H9 (cell line): ENCODE measurements around the gene RFTN2. TPM values are rescaled to one million over a fixed set of nuclear protein-coding genes. Genes with fewer than 3 reads are reported as not detected.
"Not testable (repeated sequence)": the region's sequence is repeated elsewhere in the genome, so short reads cannot be mapped to it uniquely, and the experiment has no call there.

ENCODE experiments used
- DNase-seq: peaks from one replicate; pipeline ENCODE4 v3.0.0-alpha.2; 2017
- H2AFZ ChIP-seq: one replicate; pipeline ENCODE4 v1.6.1; 2013; ENCODE audit warnings: mild to moderate bottlenecking, low read length, control low read depth, moderate library complexity
- H2AK5ac ChIP-seq: 2 replicates; pipeline ENCODE4 v1.6.1; 2013; ENCODE audit warnings: low read length, control low read depth, mixed read lengths; ENCODE audit not compliant: insufficient read length
- H2BK120ac ChIP-seq: one replicate; pipeline ENCODE4 v1.6.1; 2013; ENCODE audit warnings: low read depth, mild to moderate bottlenecking, low read length, control low read depth, inconsistent platforms; ENCODE audit not compliant: poor library complexity, severe bottlenecking
- H2BK12ac ChIP-seq: 2 replicates; pipeline ENCODE4 v1.6.1; 2013; ENCODE audit warnings: low read length, control low read depth, mixed read lengths, low read depth; ENCODE audit not compliant: insufficient read length
- H2BK15ac ChIP-seq: 2 replicates; pipeline ENCODE4 v1.6.1; 2013; ENCODE audit warnings: low read depth, low read length, control low read depth
- H2BK20ac ChIP-seq: one replicate; pipeline ENCODE4 v1.6.1; 2013; ENCODE audit warnings: low read depth, mild to moderate bottlenecking, low read length, control low read depth, inconsistent platforms; ENCODE audit not compliant: poor library complexity, severe bottlenecking
- H2BK5ac ChIP-seq: 2 replicates; pipeline ENCODE4 v1.6.1; 2013; ENCODE audit warnings: low read length, control low read depth, mixed read lengths; ENCODE audit not compliant: insufficient read length
- H3K14ac ChIP-seq: 2 replicates; pipeline ENCODE4 v1.6.1; 2013; ENCODE audit warnings: low read length, control low read depth; ENCODE audit not compliant: insufficient read depth
- H3K18ac ChIP-seq: 2 replicates; pipeline ENCODE4 v1.6.1; 2013; ENCODE audit warnings: low read depth, mild to moderate bottlenecking, mixed read lengths, low read length, control low read depth; ENCODE audit not compliant: insufficient read length
- H3K23ac ChIP-seq: 2 replicates; pipeline ENCODE4 v1.6.1; 2013; ENCODE audit warnings: low read length, control low read depth, mixed read lengths, low read depth; ENCODE audit not compliant: insufficient read length
- H3K23me2 ChIP-seq: 2 replicates; pipeline ENCODE4 v1.6.1; 2013; ENCODE audit warnings: low read depth, mild to moderate bottlenecking, mixed read lengths, low read length, control low read depth; ENCODE audit not compliant: insufficient read length, poor library complexity, severe bottlenecking
- H3K27ac ChIP-seq: 2 replicates; pipeline ENCODE4 v1.5.1; 2013; ENCODE audit warnings: low read length, control low read depth, mixed read lengths, low read depth; ENCODE audit not compliant: insufficient read length
- H3K27me3 ChIP-seq: 2 replicates; pipeline ENCODE4 v1.6.1; 2013; ENCODE audit warnings: low read length, control low read depth, inconsistent platforms; ENCODE audit not compliant: insufficient read depth
- H3K4ac ChIP-seq: 2 replicates; pipeline ENCODE4 v1.6.1; 2013; ENCODE audit warnings: low read depth, mild to moderate bottlenecking, control low read depth, inconsistent platforms, low read length, moderate library complexity
- H3K4me1 ChIP-seq: 2 replicates; pipeline ENCODE4 v1.6.1; 2013; ENCODE audit warnings: low read length, control low read depth, inconsistent platforms; ENCODE audit not compliant: insufficient read depth
- H3K4me2 ChIP-seq: 2 replicates; pipeline ENCODE4 v1.6.1; 2013; ENCODE audit warnings: low read length, control low read depth, mixed read lengths; ENCODE audit not compliant: insufficient read length, insufficient read depth
- H3K56ac ChIP-seq: 2 replicates; pipeline ENCODE4 v1.6.1; 2013; ENCODE audit warnings: low read depth, mild to moderate bottlenecking, mixed read lengths, low read length, control low read depth; ENCODE audit not compliant: insufficient read length
- H3K79me1 ChIP-seq: 2 replicates; pipeline ENCODE4 v1.6.1; 2013; ENCODE audit warnings: low read depth, mild to moderate bottlenecking, moderate library complexity, low read length, control low read depth, inconsistent platforms; ENCODE audit not compliant: insufficient read depth, poor library complexity, severe bottlenecking
- H3K79me2 ChIP-seq: 2 replicates; pipeline ENCODE4 v1.6.1; 2013; ENCODE audit warnings: low read length, control low read depth, inconsistent platforms; ENCODE audit not compliant: insufficient read depth
- H3K9ac ChIP-seq: 2 replicates; pipeline ENCODE4 v1.6.1; 2013; ENCODE audit warnings: low read length, control low read depth, mixed read lengths; ENCODE audit not compliant: insufficient read length; ENCODE audit errors: extremely low read depth
- H3K9me3 ChIP-seq: one replicate; pipeline ENCODE4 v1.6.1; 2013; ENCODE audit warnings: low read depth, low read length, inconsistent platforms; ENCODE audit not compliant: control insufficient read depth
- H3T11ph ChIP-seq: one replicate; pipeline ENCODE4 v1.6.1; 2013; ENCODE audit warnings: mild to moderate bottlenecking, low read length, control low read depth, inconsistent platforms
- H4K20me1 ChIP-seq: one replicate; pipeline ENCODE4 v1.6.1; 2013; ENCODE audit not compliant: control insufficient read depth, insufficient read length, insufficient read depth
- H4K5ac ChIP-seq: 2 replicates; pipeline ENCODE4 v1.6.1; 2013; ENCODE audit warnings: low read depth, mild to moderate bottlenecking, mixed read lengths, low read length, control low read depth; ENCODE audit not compliant: insufficient read length
- H4K8ac ChIP-seq: replicated peaks from 2 replicates; pipeline ENCODE4 v1.6.1; 2013; ENCODE audit warnings: low read length, control low read depth, mixed read lengths, low read depth; ENCODE audit not compliant: insufficient read length
- H4K91ac ChIP-seq: 2 replicates; pipeline ENCODE4 v1.6.1; 2013; ENCODE audit warnings: low read depth, mild to moderate bottlenecking, moderate library complexity, mixed read lengths, low read length, control low read depth; ENCODE audit not compliant: insufficient read length
- H3K27ac Mint-ChIP-seq, 3 experiments: 2 replicates in 2 of 3; 3 replicates in 1 of 3; pipeline ENCODE4 v1.8.0; 2020 to 2021; ENCODE audit warnings: mixed read lengths in 3 of 3, mild to moderate bottlenecking in 1 of 3, moderate library complexity in 1 of 3
- H3K27me3 Mint-ChIP-seq: 2 replicates; pipeline ENCODE4 v1.8.0; 2021; ENCODE audit warnings: low read depth, mild to moderate bottlenecking, moderate library complexity, mixed read lengths
- H3K36me3 Mint-ChIP-seq, 3 experiments: 2 replicates in 2 of 3; 3 replicates in 1 of 3; pipeline ENCODE4 v1.8.0; 2020 to 2021; ENCODE audit warnings: low read depth in 3 of 3, mixed read lengths in 3 of 3; ENCODE audit not compliant: insufficient read depth in 1 of 3
- H3K4me1 Mint-ChIP-seq, 2 experiments: 2 replicates each; pipeline ENCODE4 v1.8.0; 2020; ENCODE audit warnings: mixed read lengths in 2 of 2
- H3K4me3 Mint-ChIP-seq, 2 experiments: 2 replicates in 1 of 2; 3 replicates in 1 of 2; pipeline ENCODE4 v1.8.0; 2020 to 2021; ENCODE audit warnings: mild to moderate bottlenecking in 2 of 2, mixed read lengths in 2 of 2, moderate library complexity in 1 of 2
- H3K9me3 Mint-ChIP-seq, 2 experiments: 2 replicates in 1 of 2; 3 replicates in 1 of 2; pipeline ENCODE4 v1.8.0; 2020; ENCODE audit warnings: mild to moderate bottlenecking in 2 of 2, mixed read lengths in 2 of 2, moderate library complexity in 1 of 2
- WGBS: extraction: QIAGEN DNeasy Blood & Tissue Kit; methylation state at CpG from one replicate; pipeline ENCODE4 v1.1.7; 2013; ENCODE audit warnings: missing lambda C conversion rate, low lambda C conversion rate, mixed read lengths; ENCODE audit not compliant: insufficient read length; ENCODE audit errors: extremely low coverage; 5-methylcytosine and 5-hydroxymethylcytosine counted together
- total RNA-seq: library from RNA; stranded (reverse); gene quantifications from 2 replicates; pipeline ENCODE4 v1.2.1, GENCODE V29; 2021
- TF ChIP-seq, protein P1 (sequence below): fragments of 200-600 bp; sonication (generic); conservative IDR thresholded peaks from 3 replicates; pipeline ENCODE4 v1.8.0; 2021; ENCODE audit warnings: antibody characterized with exemption, mild to moderate bottlenecking

The RFTN2 gene
- total RNA-seq, 1 experiment from 2014 or later: 0.28 TPM

DNA sequence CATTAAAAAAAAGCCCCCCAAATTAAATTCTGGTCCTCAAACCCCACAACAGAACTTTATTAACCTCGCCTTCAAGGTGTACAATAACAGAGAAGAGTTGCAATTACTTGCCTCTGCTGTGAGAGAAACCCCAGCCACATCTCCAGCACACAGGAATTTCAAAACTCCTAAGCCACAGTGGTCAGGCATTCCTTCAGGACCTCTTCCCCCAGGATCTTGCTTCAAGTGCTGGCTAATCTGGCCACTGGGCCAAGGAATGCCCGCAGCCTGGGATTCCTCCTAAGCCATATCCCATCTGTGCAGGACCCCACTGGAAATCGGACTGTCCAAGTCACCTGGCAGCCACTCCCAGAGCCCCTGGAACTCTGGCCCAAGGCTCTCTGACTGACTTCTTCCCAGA, 95.2 kb downstream of the RFTN2 start:
- not testable (repeated sequence) for H4K8ac ChIP-seq, H3K27ac ChIP-seq, H3K4ac ChIP-seq, H3K79me1 ChIP-seq, H3K36me3 Mint-ChIP-seq, H3K27me3 ChIP-seq, H2BK20ac ChIP-seq, H2BK120ac ChIP-seq, H2AK5ac ChIP-seq, H3K23me2 ChIP-seq, H3K9ac ChIP-seq, H4K5ac ChIP-seq, H3K27me3 Mint-ChIP-seq, H3K56ac ChIP-seq, H2BK5ac ChIP-seq, DNase-seq, H3K79me2 ChIP-seq, H4K91ac ChIP-seq, H4K20me1 ChIP-seq, H3K18ac ChIP-seq, H2BK12ac ChIP-seq, H2BK15ac ChIP-seq, H3K23ac ChIP-seq, H3K27ac Mint-ChIP-seq, H2AFZ ChIP-seq, H3T11ph ChIP-seq, H3K4me3 Mint-ChIP-seq, H3K14ac ChIP-seq, H3K9me3 ChIP-seq
- Histone ChIP-seq H3K4me1 (peaks cover 15% of the 10 kb centered on the region; the same call in 1 of the 2 replicates), H3K4me2 (peak overlapping the region; percentile 33)
- no CpG with 5 or more reads among the region's 3 CpGs for WGBS
- TF ChIP-seq, protein P1, sequence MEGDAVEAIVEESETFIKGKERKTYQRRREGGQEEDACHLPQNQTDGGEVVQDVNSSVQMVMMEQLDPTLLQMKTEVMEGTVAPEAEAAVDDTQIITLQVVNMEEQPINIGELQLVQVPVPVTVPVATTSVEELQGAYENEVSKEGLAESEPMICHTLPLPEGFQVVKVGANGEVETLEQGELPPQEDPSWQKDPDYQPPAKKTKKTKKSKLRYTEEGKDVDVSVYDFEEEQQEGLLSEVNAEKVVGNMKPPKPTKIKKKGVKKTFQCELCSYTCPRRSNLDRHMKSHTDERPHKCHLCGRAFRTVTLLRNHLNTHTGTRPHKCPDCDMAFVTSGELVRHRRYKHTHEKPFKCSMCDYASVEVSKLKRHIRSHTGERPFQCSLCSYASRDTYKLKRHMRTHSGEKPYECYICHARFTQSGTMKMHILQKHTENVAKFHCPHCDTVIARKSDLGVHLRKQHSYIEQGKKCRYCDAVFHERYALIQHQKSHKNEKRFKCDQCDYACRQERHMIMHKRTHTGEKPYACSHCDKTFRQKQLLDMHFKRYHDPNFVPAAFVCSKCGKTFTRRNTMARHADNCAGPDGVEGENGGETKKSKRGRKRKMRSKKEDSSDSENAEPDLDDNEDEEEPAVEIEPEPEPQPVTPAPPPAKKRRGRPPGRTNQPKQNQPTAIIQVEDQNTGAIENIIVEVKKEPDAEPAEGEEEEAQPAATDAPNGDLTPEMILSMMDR: 0 out of 3 replicates have a peak, but pooled peaks have one; percentile 9
- Mint-ChIP-seq H3K4me1 (peaks cover 13 to 18% of the 10 kb centered on the region in 2 experiments), H3K9me3 (peaks cover 3 to 10% of the 10 kb centered on the region in 2 experiments)

DNA sequence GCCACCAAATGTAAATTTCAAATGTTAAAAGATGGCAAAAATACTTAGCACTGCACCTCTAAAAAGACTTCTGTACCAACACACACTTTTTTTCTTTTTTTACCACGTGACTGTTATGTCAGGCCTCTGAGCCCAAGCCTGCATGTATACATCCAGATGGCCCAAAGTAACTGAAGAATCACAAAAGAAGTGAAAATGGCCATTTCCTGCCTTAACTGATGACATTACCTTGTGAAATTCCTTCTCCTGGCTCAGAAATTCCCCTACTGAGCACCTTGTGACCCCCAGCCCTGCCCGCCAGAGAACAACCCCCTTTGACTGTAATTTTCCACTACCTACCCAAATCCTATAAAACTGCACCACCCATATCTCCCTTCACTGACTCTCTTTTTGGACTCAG, 97.1 kb downstream of the RFTN2 start:
- not testable (repeated sequence) for H3K18ac ChIP-seq, H3K4me3 Mint-ChIP-seq, H3K23me2 ChIP-seq, H2BK5ac ChIP-seq, H3K27ac Mint-ChIP-seq, H3K9ac ChIP-seq, H2BK15ac ChIP-seq, H3K27me3 Mint-ChIP-seq, H3K27me3 ChIP-seq, H3K4ac ChIP-seq, H3T11ph ChIP-seq, H4K91ac ChIP-seq, H2AK5ac ChIP-seq, H3K14ac ChIP-seq, H4K20me1 ChIP-seq, H2BK120ac ChIP-seq, H2AFZ ChIP-seq, H3K23ac ChIP-seq, H3K56ac ChIP-seq, H2BK20ac ChIP-seq, H4K5ac ChIP-seq, H4K8ac ChIP-seq, H3K79me1 ChIP-seq, H3K79me2 ChIP-seq, H2BK12ac ChIP-seq
- peaks cover 15% of the 10 kb centered on the region; the same call in 1 of the 2 replicates for H3K4me1 ChIP-seq
- peaks cover 14% of the 10 kb centered on the region for H3K9me3 ChIP-seq
- WGBS: no CpG with 5 or more reads among the region's 2 CpGs
- H3K9me3 Mint-ChIP-seq: peaks cover 21 to 22% of the 10 kb centered on the region in 2 experiments
- H3K27ac ChIP-seq: peak overlapping the region; percentile 74
- DNase-seq: peak; percentile 62
- peaks cover 20 to 22% (median 22%) of the 10 kb centered on the region in 3 experiments for H3K36me3 Mint-ChIP-seq
- peaks cover 13 to 18% of the 10 kb centered on the region in 2 experiments for H3K4me1 Mint-ChIP-seq
- H3K4me2 ChIP-seq: peak overlapping the region; percentile 61
